Gastrocnemius medialis (tissue), 4 donors: ENCODE data around the gene LILRB2. TPM values are rescaled to one million over a fixed set of nuclear protein-coding genes. Genes with fewer than 3 reads are reported as not detected.

ENCODE experiments used
- ATAC-seq, 2 donors: fragments of 150-250 bp; one replicate each; pipeline ENCODE4 v1.9.1; 2016
- DNase-seq, 2 donors: peaks; one replicate each; pipeline ENCODE4 v3.0.0-alpha.2; 2019
- H3K27ac ChIP-seq, 4 donors: fragments of 200-600 bp; sonication (generic); 1 replicate in 1 of 4; 2 replicates in 3 of 4; pipeline ENCODE4 v1.5.1; 2016 to 2018; ENCODE audit warnings: mild to moderate bottlenecking in 2 of 4, moderate library complexity in 1 of 4
- H3K27me3 ChIP-seq, 3 donors: fragments of 200-600 bp; sonication (generic) in 2 of 3; 1 replicate in 1 of 3; 2 replicates in 2 of 3; pipeline versions ENCODE4 v1.5.1 to v1.6.0; 2016 to 2019; ENCODE audit warnings: mild to moderate bottlenecking in 1 of 3, moderate library complexity in 1 of 3
- H3K36me3 ChIP-seq, 2 donors: fragments of 200-600 bp; sonication (generic) in 1 of 2; one replicate each; pipeline ENCODE4 v1.5.1; 2017 to 2018
- H3K4me1 ChIP-seq, 2 donors: fragments of 200-600 bp; sonication (generic) in 1 of 2; one replicate each; pipeline ENCODE4 v1.5.1; 2016 to 2017; ENCODE audit warnings: mild to moderate bottlenecking in 2 of 2
- H3K4me3 ChIP-seq, 4 donors: fragments of 200-600 bp; sonication (generic) in 3 of 4; 1 replicate in 1 of 4; 2 replicates in 3 of 4; pipeline ENCODE4 v1.5.1; 2016 to 2019; ENCODE audit warnings: mild to moderate bottlenecking in 2 of 4
- H3K9me3 ChIP-seq, 3 donors: fragments of 200-600 bp; sonication (generic) in 2 of 3; 1 replicate in 1 of 3; 2 replicates in 2 of 3; pipeline ENCODE4 v1.5.1; 2016 to 2019
- CTCF ChIP-seq, 5 experiments: fragments of 450-650 bp in 3 of 5; fragments of 200-600 bp in 2 of 5; sonication (generic) in 2 of 5; IDR thresholded peaks in 4 of 5; conservative IDR thresholded peaks in 1 of 5; 1 replicate in 4 of 5; 2 replicates in 1 of 5; pipeline ENCODE4 v1.5.1; 2016 to 2019; ENCODE audit warnings: antibody characterized with exemption in 5 of 5, mild to moderate bottlenecking in 3 of 5, moderate library complexity in 3 of 5
- POLR2A ChIP-seq, 2 donors: fragments of 450-650 bp; IDR thresholded peaks; one replicate each; pipeline ENCODE4 v1.6.1; 2017; ENCODE audit warnings: antibody characterized with exemption in 2 of 2, mild to moderate bottlenecking in 2 of 2, moderate library complexity in 2 of 2
- in situ Hi-C, 4 donors: fragments of 200-750 bp; cut with MboI; loops; one replicate each; pipeline versions ENCODE4 v1.15.0 to v1.8.0; 2017; ENCODE audit warnings: low sequenced_read_pairs in 4 of 4
- intact Hi-C: fragments of 100-400 bp; cut with DNase I; formaldehyde crosslinking; loops from one replicate; pipeline ENCODE4 v1.15.1; 2023; ENCODE audit warnings: low total_unique reads
- total RNA-seq, 4 donors: library from RNA; depleted of rRNA; stranded (reverse); fragments of >200 nt; gene quantifications; one replicate each; pipeline versions ENCODE4 v1.1.0 to v1.2.3, GENCODE V29; 2016

Gene LILRB2
- total RNA-seq, 4 donors from 2014 or later: 0.61 to 1.3 (median 1.2) TPM

- ATAC-seq: no peak
- in situ Hi-C loops: loop anchor here in 1 of 4 donors (25.0 kb wide), 1 partner anchor 325 kb away; the partner anchor contains the start of gene LILRB1
- H3K36me3 ChIP-seq: no peaks in the 10 kb centered on the region
- no peaks in the 10 kb centered on the region for H3K4me1 ChIP-seq
- DNase-seq: peak; percentile 12 to 36
- no peaks in the 10 kb centered on the region for H3K9me3 ChIP-seq
- intact Hi-C loops: no loop called here
- H3K27me3 ChIP-seq: no peaks in the 10 kb centered on the region
- H3K4me3 ChIP-seq: no peak within 1 kb of the TSS
- H3K27ac ChIP-seq: no peak within 1 kb of the TSS
- no peak for TF ChIP-seq POLR2A (IDR thresholded peaks at IDR 0.05)
- no peak for TF ChIP-seq CTCF (IDR thresholded peaks at IDR 0.05 in 4 of 5, conservative IDR thresholded peaks at IDR 0.05 in 1 of 5)
These were observed 31.8 kb upstream of the LILRB2 start, which contains the start of gene LILRA5 for GRCh38 chr19:54312436-54313377. Gene LILRA5, minus strand, starts transcription at chr19:54313166. Its CDS starts 147 bp downstream, at chr19:54313019.

GRCh38 chr19:54312011-54312410, 31.1 kb upstream of the LILRB2 start:
- Histone ChIP-seq H3K27me3 (no peaks in the 10 kb centered on the region), H3K9me3 (no peaks in the 10 kb centered on the region), H3K27ac (no peak overlapping the region), H3K4me1 (no peaks in the 10 kb centered on the region), H3K4me3 (no peak overlapping the region), H3K36me3 (no peaks in the 10 kb centered on the region)
- in situ Hi-C loops (loop anchor here in 1 of 4 donors (25.0 kb wide), 1 partner anchor 325 kb away; the partner anchor contains the start of gene LILRB1), intact Hi-C loops (no loop called here)
- ATAC-seq (no peak), DNase-seq (no peak)
- TF ChIP-seq POLR2A (IDR thresholded peaks at IDR 0.05): no peak
- TF ChIP-seq CTCF (IDR thresholded peaks at IDR 0.05 in 4 of 5, conservative IDR thresholded peaks at IDR 0.05 in 1 of 5): no peak

GRCh38 chr19:54311486-54311885, 30.6 kb upstream of the LILRB2 start:
- ATAC-seq (no peak), DNase-seq (no peak)
- TF ChIP-seq CTCF (IDR thresholded peaks at IDR 0.05 in 4 of 5, conservative IDR thresholded peaks at IDR 0.05 in 1 of 5) (no peak), POLR2A (IDR thresholded peaks at IDR 0.05) (no peak)
- H3K4me3 ChIP-seq: no peak overlapping the region
- H3K36me3 ChIP-seq: no peaks in the 10 kb centered on the region
- no peaks in the 10 kb centered on the region for H3K27me3 ChIP-seq
- no peak overlapping the region for H3K27ac ChIP-seq
- H3K9me3 ChIP-seq: no peaks in the 10 kb centered on the region
- in situ Hi-C loops (loop anchor here in 1 of 4 donors (25.0 kb wide), 1 partner anchor 326 kb away; the partner anchor contains the start of gene LILRB1), intact Hi-C loops (no loop called here)
- H3K4me1 ChIP-seq: no peaks in the 10 kb centered on the region

- Histone ChIP-seq H3K27ac (no peak overlapping the region), H3K9me3 (no peaks in the 10 kb centered on the region), H3K4me3 (no peak overlapping the region), H3K36me3 (no peaks in the 10 kb centered on the region), H3K4me1 (no peaks in the 10 kb centered on the region), H3K27me3 (no peaks in the 10 kb centered on the region)
- DNase-seq: no peak
- intact Hi-C loops: no loop called here
- ATAC-seq: no peak
- in situ Hi-C loops: loop anchor here in 1 of 4 donors (25.0 kb wide), 1 partner anchor 327 kb away; the partner anchor contains the start of gene LILRB1
- TF ChIP-seq POLR2A (IDR thresholded peaks at IDR 0.05) (no peak), CTCF (IDR thresholded peaks at IDR 0.05 in 4 of 5, conservative IDR thresholded peaks at IDR 0.05 in 1 of 5) (no peak)
These were observed 29.6 kb upstream of the LILRB2 start for GRCh38 chr19:54310543-54310942.
